ENCODE results near the gene B9D2. TPM values are rescaled to one million over a fixed set of nuclear protein-coding genes. Genes with fewer than 3 reads are reported as not detected.

The B9D2 gene
- total RNA-seq, 1 donor from 2014 or later: 2.5 TPM

GRCh38 chr19:41403181-41403970, 39.4 kb upstream of the B9D2 start:
- no peaks in the 10 kb centered on the region for H3K9me3 Mint-ChIP-seq
- peaks cover 2% of the 10 kb centered on the region for H3K36me3 Mint-ChIP-seq
- H3K27me3 ChIP-seq: no peaks in the 10 kb centered on the region
- H3K27ac ChIP-seq: no peak overlapping the region
- no peak for DNase-seq (ENCODE audit: low spot score)
- H3K36me3 ChIP-seq: no peaks in the 10 kb centered on the region
- H3K27ac Mint-ChIP-seq: no peak overlapping the region
- peaks cover 7% of the 10 kb centered on the region for H3F3A ChIP-seq (ENCODE audit: low read depth)
- peaks cover 17% of the 10 kb centered on the region for H3K79me2 ChIP-seq (ENCODE audit: low read depth)
- no peak overlapping the region for H3K4me2 ChIP-seq
- no peak overlapping the region for H3K4me3 ChIP-seq
- peaks cover 17% of the 10 kb centered on the region for H3K4me1 Mint-ChIP-seq
- peaks cover 3% of the 10 kb centered on the region for H3K27me3 Mint-ChIP-seq (ENCODE audit: insufficient read depth, low read depth)
- no peak overlapping the region for H2AFZ ChIP-seq (replicated peaks)
- TF ChIP-seq CTCF (IDR thresholded peaks at IDR 0.05) (no peak), EZH2phosphoT487 (IDR thresholded peaks at IDR 0.05) (no peak), EZH2 (IDR thresholded peaks at IDR 0.05) (no peak)
- H3K9ac ChIP-seq: no peak overlapping the region
- no peaks in the 10 kb centered on the region for H3K9me3 ChIP-seq (ENCODE audit: low read depth)
- H4K20me1 ChIP-seq (ENCODE audit: low read depth): peaks cover 25% of the 10 kb centered on the region
- H3K4me1 ChIP-seq: peaks cover 6% of the 10 kb centered on the region
- H3K4me3 Mint-ChIP-seq: no peak overlapping the region

GRCh38 chr19:41402010-41402409, 38.1 kb upstream of the B9D2 start:
- no peak overlapping the region for H3K4me3 ChIP-seq
- Mint-ChIP-seq H3K36me3 (peaks cover 2% of the 10 kb centered on the region), H3K4me3 (no peak overlapping the region), H3K27me3 (ENCODE audit: insufficient read depth, low read depth) (peaks cover 5% of the 10 kb centered on the region), H3K4me1 (peaks cover 17% of the 10 kb centered on the region), H3K27ac (no peak overlapping the region), H3K9me3 (no peaks in the 10 kb centered on the region)
- TF ChIP-seq EZH2phosphoT487 (IDR thresholded peaks at IDR 0.05) (no peak), EZH2 (IDR thresholded peaks at IDR 0.05) (no peak), CTCF (IDR thresholded peaks at IDR 0.05) (no peak)
- H3K79me2 ChIP-seq (ENCODE audit: low read depth): peaks cover 24% of the 10 kb centered on the region
- H4K20me1 ChIP-seq (ENCODE audit: low read depth): peaks cover 13% of the 10 kb centered on the region
- no peaks in the 10 kb centered on the region for H3K9me3 ChIP-seq (ENCODE audit: low read depth)
- peaks cover 5% of the 10 kb centered on the region for H3F3A ChIP-seq (ENCODE audit: low read depth)
- no peak overlapping the region for H3K4me2 ChIP-seq
- no peaks in the 10 kb centered on the region for H3K27me3 ChIP-seq
- no peak overlapping the region for H3K27ac ChIP-seq
- no peak for DNase-seq (ENCODE audit: low spot score)
- no peak overlapping the region for H2AFZ ChIP-seq (replicated peaks)
- H3K36me3 ChIP-seq: no peaks in the 10 kb centered on the region
- H3K4me1 ChIP-seq: peaks cover 7% of the 10 kb centered on the region
- H3K9ac ChIP-seq: no peak overlapping the region

- H3K9ac ChIP-seq: no peak overlapping the region
- DNase-seq (ENCODE audit: low spot score): no peak
- H3K79me2 ChIP-seq (ENCODE audit: low read depth): peaks cover 29% of the 10 kb centered on the region
- peaks cover 11% of the 10 kb centered on the region for H4K20me1 ChIP-seq (ENCODE audit: low read depth)
- H3K9me3 ChIP-seq (ENCODE audit: low read depth): no peaks in the 10 kb centered on the region
- H3K4me3 ChIP-seq: no peak overlapping the region
- peaks cover 7% of the 10 kb centered on the region for H3K4me1 ChIP-seq
- no peak overlapping the region for H3K27ac ChIP-seq
- TF ChIP-seq EZH2phosphoT487 (IDR thresholded peaks at IDR 0.05) (no peak), EZH2 (IDR thresholded peaks at IDR 0.05) (no peak), CTCF (IDR thresholded peaks at IDR 0.05) (no peak)
- Mint-ChIP-seq H3K4me1 (peaks cover 16% of the 10 kb centered on the region), H3K9me3 (no peaks in the 10 kb centered on the region), H3K27me3 (ENCODE audit: insufficient read depth, low read depth) (peaks cover 7% of the 10 kb centered on the region), H3K36me3 (peaks cover 2% of the 10 kb centered on the region), H3K27ac (no peak overlapping the region), H3K4me3 (no peak overlapping the region)
- no peak overlapping the region for H3K4me2 ChIP-seq
- H3F3A ChIP-seq (ENCODE audit: low read depth): no peaks in the 10 kb centered on the region
- H3K36me3 ChIP-seq: no peaks in the 10 kb centered on the region
- H3K27me3 ChIP-seq: no peaks in the 10 kb centered on the region
- no peak overlapping the region for H2AFZ ChIP-seq (replicated peaks)
Measured at GRCh38 chr19:41401483-41401882, 37.5 kb upstream of the B9D2 start.

Data from neural progenitor cell (in vitro differentiated cells).